Body of pancreas (tissue), 4 donors: ENCODE measurements around the gene PNMA6F. TPM values are rescaled to one million over a fixed set of nuclear protein-coding genes. Genes with fewer than 3 reads are reported as not detected.

ENCODE experiments used
- ATAC-seq: fragments of 150-250 bp; one replicate; pipeline ENCODE4 v1.9.1; 2016
- DNase-seq, 4 donors: peaks; one replicate each; pipeline ENCODE4 v3.0.0-alpha.2; 2019
- H3K27ac ChIP-seq, 4 donors: fragments of 200-600 bp; sonication (generic); 1 replicate in 3 of 4; 2 replicates in 1 of 4; pipeline versions ENCODE4 v1.5.1 to v1.6.1; 2016 to 2019; ENCODE audit warnings: mild to moderate bottlenecking in 1 of 4, mixed read lengths in 1 of 4, moderate library complexity in 1 of 4
- H3K27me3 ChIP-seq, 2 donors: fragments of 200-600 bp; sonication (generic); one replicate each; pipeline ENCODE4 v1.6.0; 2016; ENCODE audit warnings: mild to moderate bottlenecking in 1 of 2
- H3K36me3 ChIP-seq, 2 donors: fragments of 200-600 bp; sonication (generic); replicated peaks in 1 of 2; 2 replicates each; pipeline ENCODE4 v1.5.1; 2016; ENCODE audit warnings: low read depth in 2 of 2; ENCODE audit not compliant: insufficient read depth in 1 of 2
- H3K4me1 ChIP-seq: fragments of 200-600 bp; sonication (generic); one replicate; pipeline ENCODE4 v1.6.0; 2016
- H3K4me3 ChIP-seq, 2 donors: fragments of 200-600 bp; sonication (generic); 1 replicate in 1 of 2; 2 replicates in 1 of 2; pipeline ENCODE4 v1.5.1; 2016 to 2019
- H3K9me3 ChIP-seq, 3 donors: fragments of 200-600 bp; sonication (generic); 1 replicate in 2 of 3; 2 replicates in 1 of 3; pipeline ENCODE4 v1.5.1; 2016
- CTCF ChIP-seq, 7 experiments: fragments of 450-650 bp in 4 of 7; fragments of 200-600 bp in 3 of 7; sonication (generic) in 3 of 7; IDR thresholded peaks; one replicate each; pipeline ENCODE4 v1.5.1; 2016 to 2019; ENCODE audit warnings: antibody characterized with exemption in 7 of 7
- POLR2A ChIP-seq, 3 donors: fragments of 450-650 bp; IDR thresholded peaks; one replicate each; pipeline ENCODE4 v1.6.1; 2016; ENCODE audit warnings: antibody characterized with exemption in 3 of 3, mild to moderate bottlenecking in 2 of 3
- WGBS, 2 donors: methylation state at CpG; one replicate each; pipeline ENCODE4 v1.1.5; 2017; 5-methylcytosine and 5-hydroxymethylcytosine counted together
- intact Hi-C: fragments of 100-400 bp; cut with DNase I; formaldehyde crosslinking; loops from one replicate; pipeline ENCODE4 v1.15.1; 2023
- total RNA-seq, 2 donors: library from RNA; depleted of rRNA; stranded (reverse); fragments of >200 nt; gene quantifications; one replicate each; pipeline ENCODE4 v1.1.0, GENCODE V29; 2016

The PNMA6F gene
- total RNA-seq, 2 donors from 2014 or later, result not detected

DNA sequence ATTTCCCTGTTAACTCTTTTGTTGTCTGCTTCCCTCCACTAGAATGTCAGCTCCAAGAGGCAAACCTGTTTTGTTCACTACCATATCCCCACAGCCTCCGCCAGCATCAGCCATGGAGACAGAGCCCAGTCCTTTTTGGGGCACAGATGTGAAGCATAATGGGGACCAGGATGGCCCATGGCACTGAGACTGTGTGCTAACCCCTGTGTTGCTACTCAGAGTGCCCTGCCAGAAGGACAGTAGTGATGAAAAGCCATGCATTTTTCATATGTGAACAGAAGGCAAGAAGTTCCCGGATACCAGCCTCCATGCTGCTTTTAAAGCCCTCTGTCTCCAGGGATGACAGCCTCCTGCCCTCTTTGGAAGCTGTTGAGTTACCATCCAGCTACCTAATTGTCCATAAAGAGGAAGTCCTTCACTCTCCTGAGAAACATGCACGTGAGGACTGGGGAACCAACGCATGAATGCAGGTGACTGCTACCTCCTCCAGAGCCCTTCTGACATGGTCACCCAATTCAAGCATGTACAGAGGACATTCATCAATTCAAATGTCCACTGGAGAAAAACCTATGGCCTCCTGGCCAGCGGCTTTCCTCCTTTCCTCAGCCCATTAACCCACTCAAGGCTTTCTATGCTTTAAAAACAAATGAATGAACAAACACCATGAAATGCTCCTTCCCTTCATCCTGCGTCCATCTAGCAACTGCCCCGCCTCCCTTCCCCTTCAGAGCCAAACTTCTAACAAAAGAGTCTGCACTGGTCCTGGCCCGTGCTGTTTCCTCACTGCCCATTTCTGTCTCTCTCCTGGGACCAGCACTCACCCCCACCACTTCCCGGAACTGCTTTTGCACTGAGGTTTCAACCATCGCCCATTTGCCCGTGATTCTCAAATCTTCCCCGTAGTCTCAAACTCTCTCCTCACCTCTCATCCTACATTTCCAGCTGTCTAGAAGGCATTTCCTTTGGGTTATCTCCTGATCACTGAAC lies 18.0 kb downstream of the PNMA6F start:
- no peak for ATAC-seq
- H3K4me1 ChIP-seq, result no peaks in the 10 kb centered on the region
- intact Hi-C loops, result no loop called here
- no peaks in the 10 kb centered on the region for H3K36me3 ChIP-seq
- no peak overlapping the region for H3K27ac ChIP-seq
- DNase-seq, result no peak
- 56 to 57% methylated on average over 10 to 12 of the region's 12 CpGs for WGBS, 2 donors
- no peak overlapping the region for H3K4me3 ChIP-seq
- TF ChIP-seq POLR2A (IDR thresholded peaks at IDR 0.05) (no peak), CTCF (IDR thresholded peaks at IDR 0.05) (no peak)
- no peaks in the 10 kb centered on the region for H3K9me3 ChIP-seq
- H3K27me3 ChIP-seq, result no peaks in the 10 kb centered on the region

DNA sequence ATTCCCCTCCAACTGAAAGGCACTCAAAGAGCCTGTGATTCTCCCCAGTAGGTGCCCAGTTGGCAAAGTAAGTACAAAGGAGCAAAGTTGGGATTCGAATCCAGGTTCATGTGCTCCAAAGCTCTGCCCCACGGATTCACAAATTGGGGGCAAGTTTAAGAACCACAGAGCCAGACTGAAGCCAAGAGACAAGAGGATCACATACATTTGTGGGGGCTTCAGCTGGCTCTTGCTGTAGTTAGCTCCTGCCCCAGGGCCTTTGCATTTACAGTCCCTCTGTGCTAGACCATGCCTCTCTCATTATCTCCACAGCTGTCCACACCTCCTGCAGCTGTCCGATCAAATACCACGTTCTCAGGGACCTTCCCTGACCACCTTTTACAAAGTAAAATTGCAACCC lies 18.8 kb downstream of the PNMA6F start:
- DNase-seq (no peak), ATAC-seq (no peak)
- TF ChIP-seq CTCF (IDR thresholded peaks at IDR 0.05) (no peak), POLR2A (IDR thresholded peaks at IDR 0.05) (no peak)
- WGBS, 2 donors, result 50 to 90% methylated on average over 4 of the region's 4 CpGs
- H3K27ac ChIP-seq, result no peak overlapping the region
- intact Hi-C loops, result no loop called here
- H3K9me3 ChIP-seq, result no peaks in the 10 kb centered on the region
- no peak overlapping the region for H3K4me3 ChIP-seq
- no peaks in the 10 kb centered on the region for H3K4me1 ChIP-seq
- H3K36me3 ChIP-seq, result no peaks in the 10 kb centered on the region
- H3K27me3 ChIP-seq, result no peaks in the 10 kb centered on the region

DNA sequence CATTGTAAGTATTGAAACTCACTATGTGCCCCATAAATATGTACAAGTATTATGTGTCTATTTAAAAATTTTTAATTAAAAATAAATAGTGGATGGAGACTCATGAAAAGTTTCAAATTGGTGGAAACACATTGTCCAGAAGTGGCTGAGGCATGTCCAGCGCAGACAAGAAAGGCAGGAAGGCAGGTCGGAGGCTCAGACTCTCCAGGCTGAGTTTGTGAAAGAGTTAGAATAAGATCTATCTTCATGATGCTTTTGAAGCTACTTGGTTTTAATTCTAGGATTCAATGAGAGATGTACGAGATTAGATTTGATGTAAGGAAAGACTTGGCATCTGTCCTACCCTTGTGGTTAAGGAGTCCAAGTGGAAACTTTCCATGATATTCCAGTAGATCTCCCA lies 19.8 kb downstream of the PNMA6F start:
- intact Hi-C loops, result no loop called here
- 77% methylated on average over 3 of the region's 3 CpGs for WGBS, 2 donors
- H3K36me3 ChIP-seq, result no peaks in the 10 kb centered on the region
- DNase-seq (no peak), ATAC-seq (no peak)
- no peak overlapping the region for H3K27ac ChIP-seq
- H3K4me1 ChIP-seq, result no peaks in the 10 kb centered on the region
- no peak for TF ChIP-seq POLR2A (IDR thresholded peaks at IDR 0.05)
- no peaks in the 10 kb centered on the region for H3K27me3 ChIP-seq
- H3K4me3 ChIP-seq, result no peak overlapping the region
- no peaks in the 10 kb centered on the region for H3K9me3 ChIP-seq

- no peaks in the 10 kb centered on the region for H3K27me3 ChIP-seq
These were observed 21.7 kb downstream of the PNMA6F start for GRCh38 chrX:153299855-153300254.

More at GRCh38 chrX:153299855-153300254, 21.7 kb downstream of the PNMA6F start:
- ATAC-seq, result no peak
- Histone ChIP-seq H3K4me3 (no peak overlapping the region), H3K36me3 (no peaks in the 10 kb centered on the region), H3K9me3 (no peaks in the 10 kb centered on the region), H3K4me1 (no peaks in the 10 kb centered on the region), H3K27ac (no peak overlapping the region)
- no peak for TF ChIP-seq POLR2A (IDR thresholded peaks at IDR 0.05)
- no peak for TF ChIP-seq CTCF (IDR thresholded peaks at IDR 0.05)
- DNase-seq, result no peak
- 59 to 72% methylated on average over 3 to 5 of the region's 5 CpGs for WGBS, 2 donors
- intact Hi-C loops, result no loop called here
